Putamen (tissue), 1 donor: ENCODE results near the gene IGSF21.

Source experiments
- DNase-seq: peaks from one replicate; pipeline ENCODE4 v3.0.0-alpha.2; 2016; ENCODE audit warnings: low spot score

Gene IGSF21

GRCh38 chr1:18178111-18178510 lies 70.5 kb downstream of the IGSF21 start:
- no peak for DNase-seq

GRCh38 chr1:18179009-18179408 lies 71.4 kb downstream of the IGSF21 start:
- no peak for DNase-seq

- DNase-seq: no peak
Observed at GRCh38 chr1:18182398-18183160, 75.0 kb downstream of the IGSF21 start.

- no peak for DNase-seq
Observed at GRCh38 chr1:18183533-18183932, 75.9 kb downstream of the IGSF21 start.

- DNase-seq: no peak
Observed at GRCh38 chr1:18187054-18187453, 79.5 kb downstream of the IGSF21 start.

GRCh38 chr1:18188820-18189517 lies 81.4 kb downstream of the IGSF21 start:
- no peak for DNase-seq

- DNase-seq: no peak
Observed at GRCh38 chr1:18190598-18190997, 83.0 kb downstream of the IGSF21 start.

- DNase-seq: no peak
Observed at GRCh38 chr1:18191037-18191436, 83.4 kb downstream of the IGSF21 start.

GRCh38 chr1:18191481-18192155 lies 84.0 kb downstream of the IGSF21 start:
- no peak for DNase-seq

GRCh38 chr1:18192182-18192581 lies 84.6 kb downstream of the IGSF21 start:
- no peak for DNase-seq

GRCh38 chr1:18192974-18193373 lies 85.4 kb downstream of the IGSF21 start:
- no peak for DNase-seq

GRCh38 chr1:18197299-18197698 lies 89.7 kb downstream of the IGSF21 start:
- DNase-seq: no peak

GRCh38 chr1:18198260-18198659 lies 90.7 kb downstream of the IGSF21 start:
- no peak for DNase-seq

GRCh38 chr1:18199462-18199861 lies 91.9 kb downstream of the IGSF21 start:
- DNase-seq: no peak

GRCh38 chr1:18200136-18200717 lies 92.6 kb downstream of the IGSF21 start:
- no peak for DNase-seq

GRCh38 chr1:18200918-18201317 lies 93.3 kb downstream of the IGSF21 start:
- DNase-seq: no peak

GRCh38 chr1:18201997-18202719 lies 94.6 kb downstream of the IGSF21 start:
- DNase-seq: no peak

- no peak for DNase-seq
Observed at GRCh38 chr1:18203645-18204044, 96.0 kb downstream of the IGSF21 start.

GRCh38 chr1:18204575-18204974 lies 97.0 kb downstream of the IGSF21 start:
- DNase-seq: no peak

GRCh38 chr1:18205319-18205718 lies 97.7 kb downstream of the IGSF21 start:
- DNase-seq: no peak

GRCh38 chr1:18211764-18212163 lies 104.2 kb downstream of the IGSF21 start:
- no peak for DNase-seq
